Fibroblast of skin of right quadriceps (primary cell): ENCODE data around the gene SLC35F3.
A peak's percentile ranks its signal among the peaks of the same experiment; 100 is the strongest.
"Not testable (repeated sequence)": the region's sequence is repeated elsewhere in the genome, so short reads cannot be mapped to it uniquely, and the experiment has no call there.

Experiments
- DNase-seq: peaks from one replicate; pipeline ENCODE4 v3.0.0-alpha.2; 2013

SLC35F3 gene

GRCh38 chr1:233904633-233905415 is at the start of gene SLC35F3:
Gene SLC35F3, plus strand, starts transcription at chr1:233904676.
- DNase-seq: peak; percentile 32

GRCh38 chr1:233859446-233859845 is 45.0 kb upstream of the SLC35F3 start:
- no peak for DNase-seq

- DNase-seq: no peak
Measured at GRCh38 chr1:233863901-233864545, 40.5 kb upstream of the SLC35F3 start.

GRCh38 chr1:233864578-233864977 is 39.9 kb upstream of the SLC35F3 start:
- no peak for DNase-seq

- DNase-seq: no peak
Measured at GRCh38 chr1:233865216-233865615, 39.3 kb upstream of the SLC35F3 start.

- DNase-seq: peak; percentile 6
Measured at GRCh38 chr1:233865902-233866301, 38.6 kb upstream of the SLC35F3 start.

GRCh38 chr1:233867028-233867427 is 37.4 kb upstream of the SLC35F3 start:
- DNase-seq: no peak

- peak; percentile 54 for DNase-seq
Measured at GRCh38 chr1:233868461-233868860, 36.0 kb upstream of the SLC35F3 start.

- DNase-seq: no peak
Measured at GRCh38 chr1:233869680-233870079, 34.8 kb upstream of the SLC35F3 start.

GRCh38 chr1:233873666-233874065 is 30.8 kb upstream of the SLC35F3 start:
- DNase-seq: peak; percentile 55

GRCh38 chr1:233879841-233880240 is 24.6 kb upstream of the SLC35F3 start:
- peak; percentile 60 for DNase-seq

GRCh38 chr1:233883671-233884070 is 20.8 kb upstream of the SLC35F3 start:
- no peak for DNase-seq

GRCh38 chr1:233884461-233885151 is 19.9 kb upstream of the SLC35F3 start:
- DNase-seq: peak; percentile 77

- peak; percentile 90 for DNase-seq
Measured at GRCh38 chr1:233885196-233885920, 19.1 kb upstream of the SLC35F3 start.

GRCh38 chr1:233891151-233891550 is 13.3 kb upstream of the SLC35F3 start:
- DNase-seq: not testable (repeated sequence)

GRCh38 chr1:233897325-233898162 is 6.9 kb upstream of the SLC35F3 start:
- DNase-seq: no peak

- DNase-seq: no peak
Measured at GRCh38 chr1:233901495-233901894, 3.0 kb upstream of the SLC35F3 start.

- DNase-seq: no peak
Measured at GRCh38 chr1:233905416-233906051, 1.1 kb downstream of the SLC35F3 start.

GRCh38 chr1:233907151-233907550 is 2.7 kb downstream of the SLC35F3 start:
- peak; percentile 21 for DNase-seq

- DNase-seq: no peak
Measured at GRCh38 chr1:233908092-233908491, 3.6 kb downstream of the SLC35F3 start.

GRCh38 chr1:233909195-233909594 is 4.7 kb downstream of the SLC35F3 start:
- DNase-seq: peak; percentile 87

GRCh38 chr1:233912447-233912846 is 8.0 kb downstream of the SLC35F3 start:
- DNase-seq: no peak
